Stomach (tissue), 9 donors: ENCODE measurements around the gene KLF13. TPM values are rescaled to one million over a fixed set of nuclear protein-coding genes. Genes with fewer than 3 reads are reported as not detected.

Experiments
- DNase-seq, 2 donors: peaks; one replicate each; pipeline versions ENCODE4 v3.0.0 to v3.0.0-alpha.2; 2013 to 2019
- H3K27ac ChIP-seq, 5 donors: fragments of 200-600 bp in 4 of 5; sonication (generic) in 4 of 5; one replicate each; pipeline ENCODE4 v1.5.1; 2013 to 2019; ENCODE audit warnings: mild to moderate bottlenecking in 1 of 5, moderate library complexity in 1 of 5
- H3K27me3 ChIP-seq, 3 donors: fragments of 200-600 bp; sonication (generic); one replicate each; pipeline ENCODE4 v1.5.1; 2017 to 2019; ENCODE audit warnings: mixed run types in 1 of 3
- H3K36me3 ChIP-seq, 4 donors: fragments of 200-600 bp; sonication (generic); 1 replicate in 3 of 4; 2 replicates in 1 of 4; pipeline ENCODE4 v1.5.1; 2016 to 2019
- H3K4me1 ChIP-seq, 4 donors: fragments of 200-600 bp; sonication (generic); one replicate each; pipeline ENCODE4 v1.5.1; 2016 to 2019
- H3K4me3 ChIP-seq, 4 donors: fragments of 200-600 bp; sonication (generic) in 3 of 4; one replicate each; pipeline ENCODE4 v1.5.1; 2016 to 2019; ENCODE audit warnings: mild to moderate bottlenecking in 1 of 4
- H3K9me3 ChIP-seq, 4 donors: fragments of 200-600 bp; sonication (generic); one replicate each; pipeline ENCODE4 v1.5.1; 2016 to 2019
- EP300 ChIP-seq: sonication (generic); formaldehyde crosslinking; IDR thresholded peaks from one replicate; pipeline ENCODE4 v1.6.1; 2017; ENCODE audit warnings: antibody characterized with exemption
- POLR2A ChIP-seq, 4 donors: fragments of 450-650 bp; IDR thresholded peaks; one replicate each; pipeline ENCODE4 v1.6.1; 2016; ENCODE audit warnings: antibody characterized with exemption in 4 of 4, control low read depth in 2 of 4, mild to moderate bottlenecking in 1 of 4, moderate library complexity in 1 of 4
- POLR2AphosphoS5 ChIP-seq, 3 donors: sonication (generic); formaldehyde crosslinking; IDR thresholded peaks; one replicate each; pipeline ENCODE4 v1.6.1; 2016; ENCODE audit warnings: antibody characterized with exemption in 3 of 3
- WGBS, 5 donors: extraction: QIAGEN DNeasy Blood & Tissue Kit in 3 of 5; methylation state at CpG; one replicate each; pipeline versions ENCODE4 v1.1.5 to v1.1.7; 2013 to 2018; 5-methylcytosine and 5-hydroxymethylcytosine counted together
- intact Hi-C: fragments of 100-400 bp; cut with DNase I; formaldehyde crosslinking; loops from one replicate; pipeline ENCODE4 v1.15.1; 2023; ENCODE audit warnings: low total_unique reads
- polyA plus RNA-seq, 3 donors: library from polyadenylated mRNA; stranded (reverse); fragments of 200-250 nt; gene quantifications; one replicate each; pipeline ENCODE4 v1.2.3, GENCODE V29; 2013
- total RNA-seq, 5 donors: library from RNA; depleted of rRNA; stranded (reverse); fragments of >200 nt; gene quantifications; one replicate each; pipeline versions ENCODE4 v1.1.0 to v1.2.3, GENCODE V29; 2014 to 2016
- TF ChIP-seq, protein P1 (sequence below), 7 experiments: fragments of 450-650 bp in 4 of 7; fragments of 200-600 bp in 3 of 7; sonication (generic) in 3 of 7; IDR thresholded peaks; one replicate each; pipeline ENCODE4 v1.5.1; 2016 to 2019; ENCODE audit warnings: antibody characterized with exemption in 7 of 7, control low read depth in 2 of 7, mild to moderate bottlenecking in 1 of 7
- donor health status: healthy with polysubstance abuse.
- donor health status: Bipolar disorder and iron deficiency.
- donor health status: healthy.

The KLF13 gene
- total and polyA plus RNA-seq, 8 donors: 9.3 to 74.0 (median 33.3) TPM

GRCh38 chr15:31329640-31330010, 3.0 kb downstream of the KLF13 start:
- Histone ChIP-seq H3K4me1 (peaks cover 56 to 74% (median 68%) of the 10 kb centered on the region in 4 donors), H3K4me3 (peak overlapping the region; percentile 67 to 89 (median 78)), H3K27ac (peak overlapping the region; percentile 99 to 100 (median 100)), H3K36me3 (no peaks in the 10 kb centered on the region), H3K27me3 (no peaks in the 10 kb centered on the region), H3K9me3 (no peaks in the 10 kb centered on the region)
- WGBS, 5 donors: 26 to 49% (median 34%) methylated on average over 15 of the region's 15 CpGs
- intact Hi-C loops: no loop called here
- no peak for DNase-seq
- TF ChIP-seq POLR2A (IDR thresholded peaks at IDR 0.05) (no peak), EP300 (no peak), POLR2AphosphoS5 (IDR thresholded peaks at IDR 0.05) (no peak)
- TF ChIP-seq, protein P1, sequence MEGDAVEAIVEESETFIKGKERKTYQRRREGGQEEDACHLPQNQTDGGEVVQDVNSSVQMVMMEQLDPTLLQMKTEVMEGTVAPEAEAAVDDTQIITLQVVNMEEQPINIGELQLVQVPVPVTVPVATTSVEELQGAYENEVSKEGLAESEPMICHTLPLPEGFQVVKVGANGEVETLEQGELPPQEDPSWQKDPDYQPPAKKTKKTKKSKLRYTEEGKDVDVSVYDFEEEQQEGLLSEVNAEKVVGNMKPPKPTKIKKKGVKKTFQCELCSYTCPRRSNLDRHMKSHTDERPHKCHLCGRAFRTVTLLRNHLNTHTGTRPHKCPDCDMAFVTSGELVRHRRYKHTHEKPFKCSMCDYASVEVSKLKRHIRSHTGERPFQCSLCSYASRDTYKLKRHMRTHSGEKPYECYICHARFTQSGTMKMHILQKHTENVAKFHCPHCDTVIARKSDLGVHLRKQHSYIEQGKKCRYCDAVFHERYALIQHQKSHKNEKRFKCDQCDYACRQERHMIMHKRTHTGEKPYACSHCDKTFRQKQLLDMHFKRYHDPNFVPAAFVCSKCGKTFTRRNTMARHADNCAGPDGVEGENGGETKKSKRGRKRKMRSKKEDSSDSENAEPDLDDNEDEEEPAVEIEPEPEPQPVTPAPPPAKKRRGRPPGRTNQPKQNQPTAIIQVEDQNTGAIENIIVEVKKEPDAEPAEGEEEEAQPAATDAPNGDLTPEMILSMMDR (IDR thresholded peaks at IDR 0.05): no peak

DNA sequence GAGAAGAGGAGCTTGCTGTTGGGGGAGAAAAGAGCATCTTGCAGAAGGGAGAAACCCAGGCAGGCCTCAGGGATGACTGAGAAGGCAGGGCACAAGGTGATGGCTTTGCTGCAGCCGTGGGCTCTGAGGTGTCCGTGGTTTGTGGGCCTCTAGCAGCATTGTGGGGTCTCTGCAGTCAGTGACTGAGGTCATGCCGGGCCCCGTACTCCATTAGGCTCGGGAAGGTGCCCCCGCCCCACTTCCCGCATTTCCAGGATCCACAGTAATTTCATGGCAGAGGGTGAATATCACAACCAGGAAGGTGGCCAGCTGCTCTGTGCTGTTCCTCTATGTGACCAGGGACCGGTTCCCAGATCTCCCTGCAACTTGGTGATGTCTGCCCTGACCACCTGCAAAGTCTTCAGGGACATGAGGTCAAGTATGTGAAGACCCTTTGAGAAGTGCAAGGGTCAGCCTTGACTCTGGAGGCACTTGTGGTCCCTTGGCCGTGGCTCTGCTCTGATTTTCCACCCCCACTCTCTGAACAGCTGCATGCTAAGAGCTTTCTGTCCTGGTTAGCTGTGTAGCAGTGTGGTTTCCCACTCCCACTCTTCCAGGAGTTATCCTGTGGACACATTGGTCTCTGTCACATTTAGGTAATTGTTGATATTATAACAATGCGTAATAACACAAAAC, 3.6 kb downstream of the KLF13 start:
- H3K27ac ChIP-seq: peak overlapping the region; percentile 99 to 100 (median 100)
- TF ChIP-seq POLR2AphosphoS5 (IDR thresholded peaks at IDR 0.05): no peak
- no peak for TF ChIP-seq POLR2A (IDR thresholded peaks at IDR 0.05)
- TF ChIP-seq, protein P1 (IDR thresholded peaks at IDR 0.05): no peak
- no peak for TF ChIP-seq EP300
- no peaks in the 10 kb centered on the region for H3K27me3 ChIP-seq
- 37 to 57% (median 53%) methylated on average over 8 to 10 of the region's 10 CpGs for WGBS, 5 donors
- no peaks in the 10 kb centered on the region for H3K9me3 ChIP-seq
- H3K4me3 ChIP-seq: peak overlapping the region; percentile 67 to 89 (median 78)
- no peak for DNase-seq
- H3K36me3 ChIP-seq: no peaks in the 10 kb centered on the region
- H3K4me1 ChIP-seq: peaks cover 62 to 74% (median 68%) of the 10 kb centered on the region in 4 donors
- intact Hi-C loops: no loop called here

- peak overlapping the region; percentile 19 to 100 (median 100) for H3K27ac ChIP-seq
- H3K4me3 ChIP-seq: peak overlapping the region in 2 of 4 donors; percentile 5 to 67
- H3K36me3 ChIP-seq: no peaks in the 10 kb centered on the region
- H3K4me1 ChIP-seq: peaks cover 68 to 76% (median 70%) of the 10 kb centered on the region in 4 donors
- no peaks in the 10 kb centered on the region for H3K27me3 ChIP-seq
- TF ChIP-seq POLR2A (IDR thresholded peaks at IDR 0.05) (no peak), POLR2AphosphoS5 (IDR thresholded peaks at IDR 0.05) (no peak), EP300 (no peak)
- TF ChIP-seq, protein P1 (IDR thresholded peaks at IDR 0.05): no peak
- intact Hi-C loops: no loop called here
- peak in 1 of 2 donors; percentile 60 for DNase-seq
- no peaks in the 10 kb centered on the region for H3K9me3 ChIP-seq
- 41 to 68% (median 57%) methylated on average over 3 to 4 of the region's 4 CpGs for WGBS, 5 donors
Observed at GRCh38 chr15:31330836-31331235, 4.2 kb downstream of the KLF13 start.

GRCh38 chr15:31331389-31331788, 4.8 kb downstream of the KLF13 start:
- Histone ChIP-seq H3K4me3 (peak overlapping the region in 1 of 4 donors; percentile 5), H3K27ac (peak overlapping the region; percentile 6 to 100 (median 100)), H3K27me3 (no peaks in the 10 kb centered on the region), H3K36me3 (no peaks in the 10 kb centered on the region), H3K9me3 (no peaks in the 10 kb centered on the region), H3K4me1 (peaks cover 74 to 82% (median 76%) of the 10 kb centered on the region in 4 donors)
- no peak for DNase-seq
- 51 to 71% (median 59%) methylated on average over 4 to 5 of the region's 5 CpGs for WGBS, 5 donors
- TF ChIP-seq POLR2AphosphoS5 (IDR thresholded peaks at IDR 0.05) (no peak), EP300 (no peak), POLR2A (IDR thresholded peaks at IDR 0.05) (no peak)
- TF ChIP-seq, protein P1 (IDR thresholded peaks at IDR 0.05): no peak
- intact Hi-C loops: no loop called here
